HepG2 (cell line): Measurements from ENCODE around the gene TPRN. TPM values are rescaled to one million over a fixed set of nuclear protein-coding genes. Genes with fewer than 3 reads are reported as not detected.

Experiments used
- ATAC-seq: fragments of 200-7000 bp; cut with Tn5 transposase; 3 replicates; pipeline ENCODE4 v1.9.1; 2020; ENCODE audit warnings: mild to moderate bottlenecking, moderate library complexity
- BruUV-seq: library from RNA; stranded (reverse); fragments of 400-500 nt; replicated peaks from 2 replicates; lab custom pipeline; 2021; lab: Mats Ljungman, UMichigan
- CTCF ChIA-PET: fragments of 300-600 bp; formaldehyde crosslinking; extraction: SDS; loops from one replicate; lab custom pipeline; 2021; ENCODE audit warnings: low total read pairs, inconsistent platforms, low intra/inter-chr PET ratio; lab: Yijun Ruan, JAX
- POLR2A ChIA-PET: fragments of 350-600 bp; sonication (Branson Sonifier 250); formaldehyde crosslinking; loops from one replicate; lab custom pipeline; 2020; ENCODE audit warnings: antibody characterized with exemption, inconsistent platforms; lab: Yijun Ruan, JAX
- DNase-seq: peaks from one replicate; pipeline ENCODE4 v3.0.0-alpha.2; 2015; ENCODE audit warnings: low spot score
- FAIRE-seq: peaks from 3 replicates; lab custom pipeline; 2011; peaks lifted over from hg19 to GRCh38; lab: Jason Lieb, UNC
- H2AFZ ChIP-seq: one replicate; pipeline ENCODE4 v1.6.1; 2011; ENCODE audit warnings: low read length, inconsistent platforms
- H3K27ac ChIP-seq: fragments of 300-600 bp; 3 replicates; pipeline ENCODE4 v1.8.0; 2011; ENCODE audit warnings: mixed run types, mild to moderate bottlenecking, mixed read lengths, low read length, inconsistent platforms; ENCODE audit not compliant: insufficient read depth; ENCODE audit errors: extremely low read length
- H3K27me3 ChIP-seq, 2 experiments: fragments of 200-600 bp in 1 of 2; 2 replicates in 1 of 2; 3 replicates in 1 of 2; pipeline versions ENCODE4 v1.6.0 to v1.8.0; 2011; ENCODE audit warnings: low read length in 2 of 2, mild to moderate bottlenecking in 2 of 2, moderate library complexity in 2 of 2, inconsistent platforms in 1 of 2; ENCODE audit not compliant: insufficient read depth in 2 of 2, control insufficient read depth in 1 of 2
- H3K36me3 ChIP-seq, 2 experiments: fragments of 200-600 bp in 1 of 2; replicated peaks in 1 of 2; 2 replicates in 1 of 2; 3 replicates in 1 of 2; pipeline versions ENCODE4 v1.5.1 to v1.8.0; 2011; ENCODE audit warnings: low read length in 2 of 2, inconsistent platforms in 1 of 2; ENCODE audit not compliant: insufficient read depth in 2 of 2, control insufficient read depth in 1 of 2
- H3K4me1 ChIP-seq: 2 replicates; pipeline ENCODE4 v1.5.1; 2012; ENCODE audit warnings: low read length, inconsistent platforms; ENCODE audit not compliant: insufficient read depth
- H3K4me2 ChIP-seq: 2 replicates; pipeline ENCODE4 v1.6.0; 2011; ENCODE audit warnings: low read depth, low read length, inconsistent platforms
- H3K4me3 ChIP-seq, 3 experiments: fragments of 200-600 bp in 1 of 3; sonication (generic), shearing (Covaris generic) in 1 of 3; replicated peaks in 1 of 3; 2 replicates each; pipeline ENCODE4 v1.5.1; 2011 to 2016; ENCODE audit warnings: low read length in 3 of 3, inconsistent platforms in 2 of 3, low read depth in 2 of 3, mild to moderate bottlenecking in 2 of 3, control low read depth in 1 of 3, mixed read lengths in 1 of 3; ENCODE audit not compliant: insufficient read depth in 1 of 3
- H3K79me2 ChIP-seq: one replicate; pipeline ENCODE4 v1.6.1; 2011; ENCODE audit warnings: low read length, inconsistent platforms; ENCODE audit not compliant: insufficient read depth
- H3K9ac ChIP-seq: 2 replicates; pipeline ENCODE4 v1.6.0; 2011; ENCODE audit warnings: mild to moderate bottlenecking, low read depth, low read length, inconsistent platforms; ENCODE audit not compliant: insufficient read depth
- H3K9me3 ChIP-seq: 2 replicates; pipeline ENCODE4 v1.5.1; 2012; ENCODE audit warnings: mild to moderate bottlenecking, low read length
- H4K20me1 ChIP-seq: 2 replicates; pipeline ENCODE4 v1.6.0; 2011; ENCODE audit warnings: inconsistent platforms, mild to moderate bottlenecking, low read length, moderate library complexity; ENCODE audit not compliant: insufficient read depth
- BRF2 ChIP-seq: sonication (generic); formaldehyde crosslinking; IDR thresholded peaks from 2 replicates; pipeline ENCODE4 v1.8.1; 2022; ENCODE audit warnings: mild to moderate bottlenecking, missing genetic modification reagents
- CAMTA2 ChIP-seq: sonication (generic); formaldehyde crosslinking; IDR thresholded peaks from 2 replicates; pipeline ENCODE4 v1.4.0; 2020; ENCODE audit warnings: mild to moderate bottlenecking, missing genetic modification reagents, borderline replicate concordance
- FOSL2 ChIP-seq: sonication (generic); formaldehyde crosslinking; IDR thresholded peaks from 2 replicates; pipeline ENCODE4 v1.4.0; 2020; ENCODE audit warnings: missing genetic modification reagents
- HOXA3 ChIP-seq: sonication (generic); formaldehyde crosslinking; IDR thresholded peaks from 2 replicates; pipeline ENCODE4 v1.5.0; 2020; ENCODE audit warnings: missing genetic modification reagents
- IKZF4 ChIP-seq: sonication (generic); formaldehyde crosslinking; IDR thresholded peaks from 2 replicates; pipeline ENCODE4 v1.5.1; 2020; ENCODE audit warnings: borderline replicate concordance, mild to moderate bottlenecking, low read depth, missing genetic modification reagents; ENCODE audit errors: not compliant biosample characterization
- KDM4B ChIP-seq: sonication (generic); formaldehyde crosslinking; IDR thresholded peaks from 2 replicates; pipeline ENCODE4 v1.4.0; 2020; ENCODE audit warnings: missing genetic modification reagents
- KMT2A ChIP-seq: sonication (generic); formaldehyde crosslinking; IDR thresholded peaks from 2 replicates; pipeline ENCODE4 v1.4.0; 2020; ENCODE audit warnings: missing genetic modification reagents
- KMT2B ChIP-seq: IDR thresholded peaks from 2 replicates; pipeline ENCODE4 v1.6.1; 2016; ENCODE audit warnings: missing genetic modification reagents, missing compliant biosample characterization
- NBN ChIP-seq: fragments of 450-650 bp; conservative IDR thresholded peaks from 2 replicates; pipeline ENCODE4 v1.6.1; 2017
- RARA ChIP-seq: IDR thresholded peaks from 2 replicates; pipeline ENCODE4 v1.6.1; 2016; ENCODE audit warnings: missing genetic modification reagents, missing compliant biosample characterization
- RBFOX2 ChIP-seq: fragments of 200-400 bp; formaldehyde crosslinking; IDR thresholded peaks from 2 replicates; pipeline ENCODE4 v1.6.1; 2017; ENCODE audit warnings: low read depth, mild to moderate bottlenecking, low read length
- SKI ChIP-seq: fragments of 450-650 bp; IDR thresholded peaks from one replicate; pipeline ENCODE4 v1.6.1; 2018; ENCODE audit warnings: mild to moderate bottlenecking; ENCODE audit not compliant: partially characterized antibody
- ZBTB2 ChIP-seq: sonication (generic); formaldehyde crosslinking; IDR thresholded peaks from 2 replicates; pipeline ENCODE4 v1.8.0; 2022; ENCODE audit warnings: low read depth, missing genetic modification reagents
- ZHX1 ChIP-seq: sonication (generic); formaldehyde crosslinking; IDR thresholded peaks from 2 replicates; pipeline ENCODE4 v1.8.1; 2022; ENCODE audit warnings: low read depth, mild to moderate bottlenecking, missing genetic modification reagents
- ZNF569 ChIP-seq: sonication (generic); formaldehyde crosslinking; IDR thresholded peaks from 2 replicates; pipeline ENCODE4 v1.5.0; 2020; ENCODE audit warnings: mild to moderate bottlenecking, missing genetic modification reagents, moderate library complexity, borderline replicate concordance
- WGBS: methylation state at CpG from one replicate; pipeline ENCODE4 v1.1.6; 2017; ENCODE audit warnings: low lambda C conversion rate; 5-methylcytosine and 5-hydroxymethylcytosine counted together
- in situ Hi-C: cut with HindIII; loops from 2 replicates; pipeline ENCODE4 v1.10.0; 2017; ENCODE audit warnings: low pct_unique_long_range_greater_than_20kb; ENCODE audit not compliant: extremely low pct_ligation_motif_present
- intact Hi-C: fragments of 100-400 bp; cut with micrococcal nuclease; formaldehyde crosslinking; loops from one replicate; pipeline ENCODE4 v1.10.0; 2022; ENCODE audit not compliant: unreplicated experiment
- polyA plus RNA-seq, 8 experiments: library from polyadenylated mRNA; depleted of rRNA in 3 of 8; stranded (reverse) in 7 of 8; unstranded in 1 of 8; fragments of >200 nt; fragmentation: Illumina TruSeq in 4 of 8; extraction: Trizol in 4 of 8; gene quantifications; 2 replicates each; pipeline versions ENCODE4 v1.2.1 to v1.2.3, GENCODE V29; 2011 to 2016; ENCODE audit warnings: low read depth in 4 of 8, missing spikeins in 1 of 8, mixed read lengths in 1 of 8; ENCODE audit not compliant: insufficient read depth in 1 of 8
- total RNA-seq, 5 experiments: library from RNA; depleted of rRNA; stranded (reverse); fragments of >200 nt; fragmentation: Illumina TruSeq; extraction: Trizol; gene quantifications; 2 replicates each; pipeline ENCODE4 v1.2.3, GENCODE V29; 2016; ENCODE audit warnings: low read depth in 1 of 5
- TF ChIP-seq, protein P1 (sequence below): sonication (generic); formaldehyde crosslinking; IDR thresholded peaks from 2 replicates; pipeline ENCODE4 v1.5.1; 2020; ENCODE audit warnings: missing genetic modification reagents, mild to moderate bottlenecking, borderline replicate concordance

Gene TPRN
- total and polyA plus RNA-seq, 2 of the 13 experiments (the other 11 are each of a cell fraction or from before 2014, with no cell fraction given): 10.1 to 19.2 TPM

DNA sequence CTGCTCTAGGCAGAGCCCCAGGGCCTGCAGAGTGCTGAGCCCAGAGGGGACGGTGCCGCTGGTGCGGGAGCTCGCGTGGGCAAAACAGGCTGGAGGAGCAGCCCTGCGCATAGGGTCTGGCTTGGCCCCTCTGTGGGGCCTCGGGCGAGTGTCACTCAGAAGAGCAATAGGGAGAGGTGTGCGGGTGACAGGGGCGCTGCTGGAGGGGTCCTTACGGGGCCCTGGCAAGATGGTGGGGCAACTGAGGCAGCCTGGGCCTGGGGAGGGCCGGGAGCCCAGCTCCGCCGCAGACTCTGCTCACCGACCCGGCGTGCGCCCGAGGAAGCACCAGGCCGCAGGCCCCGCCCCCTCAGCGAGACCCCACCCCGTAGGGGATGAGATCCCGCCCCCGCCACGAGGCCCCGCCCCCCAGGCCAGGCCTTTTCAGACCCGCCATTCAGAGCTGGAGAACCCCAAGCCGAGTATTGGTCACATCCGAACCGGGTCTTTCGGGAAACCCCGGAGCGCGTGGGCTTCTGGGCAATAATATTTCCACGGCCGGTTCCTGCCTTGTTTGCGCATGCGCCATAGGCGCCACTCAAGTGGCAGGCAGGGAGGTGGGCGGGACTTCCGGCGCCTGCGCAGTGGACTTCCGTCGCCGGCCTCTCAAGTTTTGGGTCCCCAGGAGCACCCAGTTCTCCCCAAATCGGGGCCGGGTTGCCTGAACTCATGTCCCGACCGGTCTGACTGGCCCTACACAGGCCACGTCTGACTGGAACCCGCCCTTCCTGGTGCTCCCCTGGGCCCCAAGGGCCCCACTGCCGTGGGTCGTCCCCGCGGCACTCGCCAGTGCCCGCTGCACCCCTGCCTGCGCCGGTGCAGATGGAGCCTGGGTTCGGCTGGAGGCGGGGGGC lies 22.8 kb upstream of the TPRN start:
- ChIA-PET POLR2A (interaction anchor here (0.7 to 13.4 kb wide), 16 partner anchors 12 to 169 kb away, joined by 3 to 225 read pairs (median 12); partner anchors contain the start of genes ANAPC2, ENTPD2, MAN1B1 and NDOR1), CTCF (no interaction called here)
- H4K20me1 ChIP-seq: peaks cover 4% of the 10 kb centered on the region; the same call in 1 of the 2 replicates
- 2% methylated on average over 18 of the region's 63 CpGs for WGBS
- H3K36me3 ChIP-seq: no peaks in the 10 kb centered on the region
- H3K4me1 ChIP-seq: peaks cover 64% of the 10 kb centered on the region
- FAIRE-seq: peak; percentile 91
- H3K79me2 ChIP-seq: peaks cover 3% of the 10 kb centered on the region
- peak overlapping the region; percentile 84 to 99 (median 92) for H3K4me3 ChIP-seq
- peak overlapping the region; percentile 76 for H3K27ac ChIP-seq
- H2AFZ ChIP-seq: no peak overlapping the region
- no peaks in the 10 kb centered on the region; a peak in 1 of 5 replicates for H3K27me3 ChIP-seq
- H3K9me3 ChIP-seq: no peaks in the 10 kb centered on the region
- H3K9ac ChIP-seq: peak overlapping the region; percentile 94
- in situ Hi-C loops: no loop called here
- ATAC-seq: peak; percentile 44
- no TSS peak for BruUV-seq
- intact Hi-C loops: loop anchor here (2.0 kb wide), 2 partner anchors 13 to 23 kb away; partner anchors contain the start of gene TPRN
- peak overlapping the region; percentile 100 for H3K4me2 ChIP-seq
- peak; percentile 98 for DNase-seq
- TF ChIP-seq IKZF4 (CRISPR knock-in tag): no peak
- 0 out of 2 replicates have a peak, but pooled peaks have one; percentile 17 for TF ChIP-seq KMT2B
- no peak for TF ChIP-seq SKI
- no peak for TF ChIP-seq KDM4B (CRISPR knock-in tag)
- TF ChIP-seq, protein P1, sequence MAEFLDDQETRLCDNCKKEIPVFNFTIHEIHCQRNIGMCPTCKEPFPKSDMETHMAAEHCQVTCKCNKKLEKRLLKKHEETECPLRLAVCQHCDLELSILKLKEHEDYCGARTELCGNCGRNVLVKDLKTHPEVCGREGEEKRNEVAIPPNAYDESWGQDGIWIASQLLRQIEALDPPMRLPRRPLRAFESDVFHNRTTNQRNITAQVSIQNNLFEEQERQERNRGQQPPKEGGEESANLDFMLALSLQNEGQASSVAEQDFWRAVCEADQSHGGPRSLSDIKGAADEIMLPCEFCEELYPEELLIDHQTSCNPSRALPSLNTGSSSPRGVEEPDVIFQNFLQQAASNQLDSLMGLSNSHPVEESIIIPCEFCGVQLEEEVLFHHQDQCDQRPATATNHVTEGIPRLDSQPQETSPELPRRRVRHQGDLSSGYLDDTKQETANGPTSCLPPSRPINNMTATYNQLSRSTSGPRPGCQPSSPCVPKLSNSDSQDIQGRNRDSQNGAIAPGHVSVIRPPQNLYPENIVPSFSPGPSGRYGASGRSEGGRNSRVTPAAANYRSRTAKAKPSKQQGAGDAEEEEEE (CRISPR knock-in tag): no peak; the same call in 1 of the 2 replicates
- no peak for TF ChIP-seq ZHX1 (CRISPR knock-in tag)
- no peak for TF ChIP-seq CAMTA2 (CRISPR knock-in tag)
- no peak for TF ChIP-seq ZNF569
- TF ChIP-seq HOXA3 (CRISPR knock-in tag): peak; percentile 65
- no peak for TF ChIP-seq FOSL2 (CRISPR knock-in tag)
- TF ChIP-seq RARA (CRISPR knock-in tag): 0 out of 2 replicates have a peak, but pooled peaks have one; percentile 2
- TF ChIP-seq NBN: no peak
- TF ChIP-seq BRF2 (CRISPR knock-in tag): no peak
- TF ChIP-seq RBFOX2: peak; percentile 74
- TF ChIP-seq KMT2A (CRISPR knock-in tag): no peak
- peak; percentile 6; the same call in 1 of the 2 replicates for TF ChIP-seq ZBTB2 (CRISPR knock-in tag)
